ENCODE results near the gene ZFX.

- TF ChIP-seq CTCF (IDR thresholded peaks at IDR 0.05) (no peak), POLR2A (IDR thresholded peaks at IDR 0.05) (no peak)
Measured at GRCh38 chrX:24210190-24210589, 60.7 kb downstream of the ZFX start.

Measured in thyroid gland (tissue), 4 donors.